Neuronal stem cell (in vitro differentiated cells): Measurements from ENCODE around the gene CCM2.

ENCODE experiments used
- DNase-seq: peaks from one replicate; pipeline ENCODE4 v3.0.0-alpha.2; 2013; ENCODE audit warnings: low spot score
- H2AFZ ChIP-seq: one replicate; pipeline ENCODE4 v1.6.1; 2013; ENCODE audit warnings: mild to moderate bottlenecking, low read length, inconsistent platforms
- H2AK5ac ChIP-seq: 2 replicates; pipeline ENCODE4 v1.6.1; 2013; ENCODE audit warnings: low read depth, mild to moderate bottlenecking, inconsistent platforms, low read length, moderate library complexity, mixed read lengths
- H2BK120ac ChIP-seq: 2 replicates; pipeline ENCODE4 v1.6.1; 2013; ENCODE audit warnings: low read depth, mild to moderate bottlenecking, inconsistent platforms, low read length, moderate library complexity, mixed read lengths
- H2BK12ac ChIP-seq: one replicate; pipeline ENCODE4 v1.6.1; 2013; ENCODE audit warnings: low read length, inconsistent platforms
- H2BK15ac ChIP-seq: 2 replicates; pipeline ENCODE4 v1.6.1; 2013; ENCODE audit warnings: mild to moderate bottlenecking, low read length, inconsistent platforms, mixed read lengths
- H2BK5ac ChIP-seq: one replicate; pipeline ENCODE4 v1.6.1; 2013; ENCODE audit warnings: inconsistent platforms, mild to moderate bottlenecking, low read length, moderate library complexity
- H3K14ac ChIP-seq: one replicate; pipeline ENCODE4 v1.6.1; 2013; ENCODE audit warnings: low read length, inconsistent platforms
- H3K18ac ChIP-seq: 2 replicates; pipeline ENCODE4 v1.6.1; 2013; ENCODE audit warnings: low read length, inconsistent platforms
- H3K23ac ChIP-seq: 2 replicates; pipeline ENCODE4 v1.6.1; 2013; ENCODE audit warnings: low read depth, mild to moderate bottlenecking, mixed read lengths, low read length, inconsistent platforms; ENCODE audit not compliant: poor library complexity
- H3K27ac ChIP-seq: replicated peaks from 3 replicates; pipeline ENCODE4 v1.5.1; 2013; ENCODE audit warnings: low read length, inconsistent platforms
- H3K27me3 ChIP-seq, 3 experiments: 2 replicates each; pipeline ENCODE4 v1.6.1; 2013; ENCODE audit warnings: low read length in 3 of 3, mild to moderate bottlenecking in 2 of 3, inconsistent platforms in 1 of 3, low read depth in 1 of 3, mixed read lengths in 1 of 3, moderate library complexity in 1 of 3; ENCODE audit not compliant: control insufficient read depth in 3 of 3, insufficient read depth in 3 of 3
- H3K36me3 ChIP-seq, 2 donors: replicated peaks in 1 of 2; 2 replicates each; pipeline ENCODE4 v1.6.1; 2013; ENCODE audit warnings: low read length in 2 of 2; ENCODE audit not compliant: control insufficient read depth in 2 of 2, insufficient read depth in 2 of 2
- H3K4ac ChIP-seq: 2 replicates; pipeline ENCODE4 v1.6.1; 2013; ENCODE audit warnings: inconsistent platforms, mild to moderate bottlenecking, low read length, moderate library complexity
- H3K4me1 ChIP-seq, 2 donors: 1 replicate in 1 of 2; 2 replicates in 1 of 2; pipeline ENCODE4 v1.6.1; 2013; ENCODE audit warnings: low read length in 2 of 2, low read depth in 1 of 2; ENCODE audit not compliant: control insufficient read depth in 2 of 2, insufficient read depth in 1 of 2
- H3K4me2 ChIP-seq: one replicate; pipeline ENCODE4 v1.6.1; 2013; ENCODE audit warnings: mild to moderate bottlenecking, low read length, inconsistent platforms; ENCODE audit not compliant: insufficient read depth, poor library complexity, severe bottlenecking
- H3K4me3 ChIP-seq, 2 donors: 2 replicates each; pipeline ENCODE4 v1.5.1; 2013; ENCODE audit warnings: low read length in 2 of 2, mild to moderate bottlenecking in 2 of 2, inconsistent platforms in 1 of 2, moderate library complexity in 1 of 2
- H3K79me1 ChIP-seq: one replicate; pipeline ENCODE4 v1.6.1; 2013; ENCODE audit warnings: low read depth, mild to moderate bottlenecking, inconsistent platforms, low read length, moderate library complexity
- H3K9ac ChIP-seq: one replicate; pipeline ENCODE4 v1.6.1; 2013; ENCODE audit warnings: mild to moderate bottlenecking, low read depth, low read length, inconsistent platforms; ENCODE audit not compliant: poor library complexity
- H3K9me3 ChIP-seq, 2 donors: replicated peaks in 1 of 2; 2 replicates each; pipeline versions ENCODE3 to v1.6.1; 2013; ENCODE audit warnings: low read length in 2 of 2, mild to moderate bottlenecking in 2 of 2, inconsistent platforms in 1 of 2, low read depth in 1 of 2, mixed read lengths in 1 of 2, moderate library complexity in 1 of 2; ENCODE audit not compliant: control insufficient read depth in 2 of 2, insufficient read depth in 1 of 2
- H4K8ac ChIP-seq: one replicate; pipeline ENCODE4 v1.6.1; 2013; ENCODE audit warnings: low read depth, mild to moderate bottlenecking, inconsistent platforms, low read length, moderate library complexity
- H4K91ac ChIP-seq: one replicate; pipeline ENCODE4 v1.6.1; 2013; ENCODE audit warnings: low read length, low read depth, mild to moderate bottlenecking, inconsistent platforms; ENCODE audit not compliant: poor library complexity
- WGBS, 2 donors: extraction: QIAGEN DNeasy Blood & Tissue Kit; methylation state at CpG; one replicate each; pipeline ENCODE4 v1.1.7; 2013; ENCODE audit warnings: missing lambda C conversion rate in 2 of 2, mixed read lengths in 1 of 2; ENCODE audit not compliant: insufficient read length in 2 of 2, insufficient replicate concordance in 1 of 2; ENCODE audit errors: extremely low coverage in 2 of 2; 5-methylcytosine and 5-hydroxymethylcytosine counted together

Gene CCM2

DNA sequence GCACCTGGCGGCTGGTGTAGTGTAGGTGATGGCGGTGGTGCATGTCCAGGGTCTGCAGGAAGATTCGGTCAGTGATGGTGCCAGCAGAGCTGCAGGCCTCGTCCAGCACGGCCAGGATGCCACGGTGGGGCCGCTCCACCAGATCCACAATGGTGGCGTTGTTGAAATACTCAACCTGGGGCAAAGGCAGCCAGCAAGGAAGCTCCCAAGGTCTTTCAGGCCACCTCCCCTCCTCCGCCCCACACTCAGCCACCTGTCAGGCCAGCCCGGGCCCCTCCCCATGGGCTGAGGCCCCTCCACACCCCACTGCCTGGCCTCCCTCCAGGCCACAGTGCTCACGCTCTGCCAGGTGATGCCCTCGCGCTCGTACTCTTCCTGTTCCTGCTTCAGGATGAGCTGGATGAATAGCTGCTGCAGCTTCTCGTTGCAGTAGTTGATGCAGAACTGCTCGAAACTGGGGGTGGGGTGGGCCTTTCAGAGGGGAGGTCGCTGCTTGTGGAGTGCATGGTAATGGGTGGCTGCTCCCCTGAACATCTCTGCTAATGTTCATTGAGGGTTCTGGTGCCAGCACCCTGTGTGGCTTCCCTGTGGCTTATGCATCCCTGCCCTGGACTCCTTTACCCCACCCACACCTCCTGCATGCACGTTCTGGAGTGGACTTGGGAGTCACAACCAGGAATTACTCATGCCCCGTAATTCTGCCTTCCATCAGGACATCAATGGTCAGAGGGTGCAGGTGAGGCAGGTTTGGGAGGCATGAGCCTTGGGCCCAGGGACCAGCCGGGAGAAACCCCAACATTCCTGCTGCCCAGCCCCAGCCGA lies 30.1 kb upstream of the CCM2 start:
- no peak for DNase-seq
- Histone ChIP-seq H3K4me3 (no peak overlapping the region), H4K8ac (peak overlapping the region; percentile 26), H3K9me3 (no peaks in the 10 kb centered on the region), H3K79me1 (no peaks in the 10 kb centered on the region), H2AFZ (no peak overlapping the region), H3K18ac (no peak overlapping the region), H2BK15ac (no peak overlapping the region), H3K27ac (no peak overlapping the region), H2BK120ac (no peak overlapping the region), H3K4me1 (peaks cover 0 to 4% of the 10 kb centered on the region in 2 donors), H3K4me2 (no peak overlapping the region), H3K36me3 (no peaks in the 10 kb centered on the region), H2BK12ac (no peak overlapping the region), H3K4ac (no peak overlapping the region), H3K9ac (no peak overlapping the region), H2AK5ac (peak overlapping the region; percentile 32), H3K27me3 (peaks cover 0 to 9% (median 0%) of the 10 kb centered on the region in 3 experiments), H2BK5ac (peak overlapping the region; percentile 71), H4K91ac (peak overlapping the region; percentile 23), H3K23ac (peak overlapping the region; percentile 60), H3K14ac (no peak overlapping the region)
- WGBS, 2 donors, result no CpG with 5 or more reads among the region's 21 CpGs

GRCh38 chr7:44970523-44971051 lies 29.4 kb upstream of the CCM2 start:
- peak overlapping the region; percentile 75 for H3K23ac ChIP-seq
- H3K9me3 ChIP-seq, result no peaks in the 10 kb centered on the region
- no peak overlapping the region for H2BK12ac ChIP-seq
- H3K27ac ChIP-seq, result no peak overlapping the region
- WGBS, 2 donors, result no CpG with 5 or more reads among the region's 18 CpGs
- H3K36me3 ChIP-seq, result peaks cover 0 to 1% of the 10 kb centered on the region in 2 donors
- no peak overlapping the region for H2BK120ac ChIP-seq
- no peaks in the 10 kb centered on the region for H3K79me1 ChIP-seq
- H2BK5ac ChIP-seq, result no peak overlapping the region
- no peak overlapping the region for H2AK5ac ChIP-seq
- DNase-seq, result no peak
- H3K4ac ChIP-seq, result peak overlapping the region; percentile 29
- H2AFZ ChIP-seq, result no peak overlapping the region
- no peak overlapping the region for H2BK15ac ChIP-seq
- H3K4me2 ChIP-seq, result no peak overlapping the region
- H3K9ac ChIP-seq, result peak overlapping the region; percentile 54
- H3K4me3 ChIP-seq, result no peak overlapping the region
- H3K14ac ChIP-seq, result no peak overlapping the region
- no peak overlapping the region for H4K91ac ChIP-seq
- H3K4me1 ChIP-seq, result peaks cover 0 to 4% of the 10 kb centered on the region in 2 donors
- H4K8ac ChIP-seq, result no peak overlapping the region
- H3K18ac ChIP-seq, result no peak overlapping the region
- H3K27me3 ChIP-seq, result peaks cover 0 to 6% (median 0%) of the 10 kb centered on the region in 3 experiments

DNA sequence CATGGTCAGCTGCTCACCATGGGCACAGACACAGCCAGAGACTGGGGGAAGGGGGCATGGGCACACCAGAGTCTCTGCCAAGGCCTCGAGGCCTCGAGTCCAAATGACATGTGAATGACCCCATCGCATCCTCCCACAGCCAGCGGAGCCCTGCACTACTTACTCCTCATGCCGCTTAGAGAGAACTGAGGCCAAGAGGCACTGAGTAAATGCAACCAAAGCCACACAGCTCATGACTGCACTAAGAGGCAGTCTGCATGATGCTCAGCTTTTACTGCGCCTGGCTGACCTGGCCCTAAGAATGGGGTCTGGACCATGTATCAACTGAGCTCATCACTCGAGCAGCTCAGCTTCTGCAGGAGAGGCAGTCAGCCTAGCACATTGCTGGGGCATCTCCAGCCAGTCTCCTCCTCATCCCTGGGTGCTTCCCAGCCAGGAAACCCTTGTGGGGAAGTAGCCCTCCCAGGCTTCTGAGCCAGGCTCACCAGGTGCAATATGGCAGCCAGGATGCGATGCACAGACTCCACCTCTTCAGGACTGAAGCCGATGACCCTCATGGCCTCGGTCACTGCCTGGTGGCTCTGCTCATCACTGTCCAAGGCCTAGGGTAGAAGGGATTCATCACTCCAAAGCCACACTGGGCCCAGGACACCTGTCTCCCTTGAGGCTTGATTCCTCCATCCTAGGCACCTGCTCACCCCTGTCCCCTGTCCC lies 28.7 kb upstream of the CCM2 start:
- Histone ChIP-seq H3K36me3 (peaks cover 0 to 3% of the 10 kb centered on the region in 2 donors), H3K9me3 (no peaks in the 10 kb centered on the region), H3K9ac (peak overlapping the region; percentile 25), H3K4me2 (no peak overlapping the region), H3K27me3 (peaks cover 0 to 6% (median 0%) of the 10 kb centered on the region in 3 experiments), H2AFZ (no peak overlapping the region), H3K4me3 (no peak overlapping the region), H3K27ac (no peak overlapping the region), H3K79me1 (no peaks in the 10 kb centered on the region), H2BK120ac (no peak overlapping the region), H3K14ac (no peak overlapping the region), H4K8ac (peak overlapping the region; percentile 54), H3K18ac (no peak overlapping the region), H2BK12ac (no peak overlapping the region), H3K4me1 (peaks cover 0 to 4% of the 10 kb centered on the region in 2 donors), H2BK5ac (no peak overlapping the region), H3K23ac (peak overlapping the region; percentile 75), H3K4ac (no peak overlapping the region), H2BK15ac (no peak overlapping the region), H4K91ac (no peak overlapping the region), H2AK5ac (peak overlapping the region; percentile 27)
- DNase-seq, result no peak
- no CpG with 5 or more reads among the region's 10 CpGs for WGBS, 2 donors
